Bronchial epithelial cell (primary cell): ENCODE results near the gene EMX2. TPM values are rescaled to one million over a fixed set of nuclear protein-coding genes. Genes with fewer than 3 reads are reported as not detected.

Experiments
- DNase-seq: peaks from one replicate; pipeline ENCODE4 v3.0.0-alpha.2; 2010; ENCODE audit warnings: low read depth
- FAIRE-seq: peaks from 2 replicates; lab custom pipeline; 2011; peaks lifted over from hg19 to GRCh38; lab: Jason Lieb, UNC
- H3K27me3 ChIP-seq: 2 replicates; pipeline ENCODE4 v1.5.1; 2011; ENCODE audit warnings: low read length; ENCODE audit not compliant: control insufficient read depth, insufficient read depth
- H3K36me3 ChIP-seq: 2 replicates; pipeline ENCODE4 v1.5.1; 2011; ENCODE audit warnings: low read length; ENCODE audit not compliant: control insufficient read depth, insufficient read depth
- H3K4me3 ChIP-seq: 2 replicates; pipeline ENCODE4 v1.5.1; 2011; ENCODE audit warnings: mild to moderate bottlenecking, low read depth, low read length, control low read depth
- total RNA-seq: library from RNA; depleted of rRNA; stranded (reverse); fragments of >200 nt; gene quantifications from 2 replicates; pipeline ENCODE4 v1.2.1, GENCODE V29; 2014
- TF ChIP-seq, protein P1 (sequence below): IDR thresholded peaks from 2 replicates; pipeline ENCODE4 v1.5.1; 2011; ENCODE audit warnings: mild to moderate bottlenecking, moderate library complexity, low read length, control low read depth, inconsistent platforms; ENCODE audit not compliant: insufficient read depth, severe bottlenecking

The EMX2 gene
- total RNA-seq, 1 donor from 2014 or later, result not detected

DNA sequence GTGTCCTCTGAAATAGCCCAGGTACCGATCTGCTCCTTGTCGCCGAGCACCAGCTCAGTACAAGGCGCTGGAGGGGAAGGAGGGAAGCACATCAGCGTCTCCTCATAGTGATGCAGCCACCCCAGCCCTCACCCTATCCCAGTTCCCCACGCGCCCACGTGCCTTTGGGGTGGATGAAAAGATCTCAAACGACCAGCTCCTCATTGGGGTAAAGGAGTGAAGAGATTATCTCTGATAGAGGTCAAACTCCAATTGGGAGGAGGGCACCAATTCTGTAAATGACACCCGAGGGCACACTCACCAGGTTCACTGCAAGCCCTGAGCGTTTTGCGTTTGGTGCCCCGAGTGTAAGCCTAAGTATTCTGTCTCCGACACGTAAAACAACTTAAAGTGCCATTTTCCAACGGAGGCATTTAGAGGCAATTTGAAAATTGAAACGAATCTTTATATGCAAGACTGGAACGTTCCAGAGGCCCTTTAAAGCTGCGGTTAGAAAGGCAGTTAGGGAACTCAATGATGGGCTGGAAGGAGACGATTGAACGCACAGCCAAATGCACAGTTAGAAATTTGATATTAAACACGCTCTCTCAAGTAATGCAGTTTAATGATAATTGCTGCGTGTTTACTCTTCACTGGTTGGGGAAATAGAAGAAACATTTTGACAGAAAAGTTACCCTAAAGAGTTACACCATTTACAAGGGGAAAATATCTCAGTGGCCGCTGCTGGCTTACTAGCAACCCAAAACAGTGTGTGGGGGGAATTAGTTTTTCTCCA is 8.9 kb upstream of the EMX2 start:
- TF ChIP-seq, protein P1, sequence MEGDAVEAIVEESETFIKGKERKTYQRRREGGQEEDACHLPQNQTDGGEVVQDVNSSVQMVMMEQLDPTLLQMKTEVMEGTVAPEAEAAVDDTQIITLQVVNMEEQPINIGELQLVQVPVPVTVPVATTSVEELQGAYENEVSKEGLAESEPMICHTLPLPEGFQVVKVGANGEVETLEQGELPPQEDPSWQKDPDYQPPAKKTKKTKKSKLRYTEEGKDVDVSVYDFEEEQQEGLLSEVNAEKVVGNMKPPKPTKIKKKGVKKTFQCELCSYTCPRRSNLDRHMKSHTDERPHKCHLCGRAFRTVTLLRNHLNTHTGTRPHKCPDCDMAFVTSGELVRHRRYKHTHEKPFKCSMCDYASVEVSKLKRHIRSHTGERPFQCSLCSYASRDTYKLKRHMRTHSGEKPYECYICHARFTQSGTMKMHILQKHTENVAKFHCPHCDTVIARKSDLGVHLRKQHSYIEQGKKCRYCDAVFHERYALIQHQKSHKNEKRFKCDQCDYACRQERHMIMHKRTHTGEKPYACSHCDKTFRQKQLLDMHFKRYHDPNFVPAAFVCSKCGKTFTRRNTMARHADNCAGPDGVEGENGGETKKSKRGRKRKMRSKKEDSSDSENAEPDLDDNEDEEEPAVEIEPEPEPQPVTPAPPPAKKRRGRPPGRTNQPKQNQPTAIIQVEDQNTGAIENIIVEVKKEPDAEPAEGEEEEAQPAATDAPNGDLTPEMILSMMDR, result no peak
- H3K27me3 ChIP-seq, result peaks cover 71% of the 10 kb centered on the region
- H3K36me3 ChIP-seq, result no peaks in the 10 kb centered on the region
- DNase-seq (no peak), FAIRE-seq (no peak)
- no peak overlapping the region for H3K4me3 ChIP-seq

GRCh38 chr10:117534321-117535297 is 7.9 kb upstream of the EMX2 start:
- Histone ChIP-seq H3K36me3 (no peaks in the 10 kb centered on the region), H3K27me3 (peaks cover 75% of the 10 kb centered on the region), H3K4me3 (no peak overlapping the region)
- no peak for DNase-seq
- TF ChIP-seq, protein P1, result no peak
- no peak for FAIRE-seq

DNA sequence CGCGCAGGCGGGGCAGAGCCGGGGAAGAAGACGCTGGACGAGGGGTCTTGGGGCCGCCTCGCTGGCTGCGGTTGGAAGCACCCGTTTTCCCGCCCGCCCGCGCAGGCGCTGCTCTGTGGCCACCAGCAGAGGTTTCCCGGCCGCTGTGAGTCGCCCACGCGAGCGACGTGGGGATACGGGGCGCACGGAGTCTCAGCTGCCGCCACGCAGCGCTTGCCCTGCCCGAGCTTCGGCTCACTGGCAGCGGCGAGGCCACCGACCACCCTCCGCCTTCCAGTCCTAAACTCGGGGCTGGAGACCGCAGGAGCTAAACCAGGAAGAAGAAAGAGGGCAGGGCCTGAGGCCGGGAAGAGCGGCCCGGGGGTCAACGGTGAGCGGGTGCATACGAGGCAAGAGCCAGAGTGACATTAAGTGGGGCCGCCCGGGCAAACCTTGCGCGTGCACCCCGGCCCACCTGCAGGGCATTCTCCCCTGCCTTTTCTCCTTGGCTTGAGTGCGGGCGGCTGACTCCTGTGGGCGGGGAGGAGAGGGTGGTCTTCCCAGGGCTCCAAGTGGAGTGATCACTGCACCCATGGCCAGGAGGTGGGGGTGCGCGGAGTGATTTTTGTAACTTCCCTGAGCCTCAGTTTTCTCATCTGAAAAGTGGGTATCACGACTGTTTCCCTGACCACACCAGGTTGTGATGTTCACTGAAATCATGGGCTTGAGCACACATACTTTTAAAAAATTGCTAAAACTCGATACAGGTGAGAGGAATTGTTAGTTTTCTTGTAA is 7.1 kb upstream of the EMX2 start:
- DNase-seq, result no peak
- TF ChIP-seq, protein P1, result no peak
- no peak overlapping the region for H3K4me3 ChIP-seq
- no peaks in the 10 kb centered on the region for H3K36me3 ChIP-seq
- FAIRE-seq, result no peak
- H3K27me3 ChIP-seq, result peaks cover 83% of the 10 kb centered on the region

DNA sequence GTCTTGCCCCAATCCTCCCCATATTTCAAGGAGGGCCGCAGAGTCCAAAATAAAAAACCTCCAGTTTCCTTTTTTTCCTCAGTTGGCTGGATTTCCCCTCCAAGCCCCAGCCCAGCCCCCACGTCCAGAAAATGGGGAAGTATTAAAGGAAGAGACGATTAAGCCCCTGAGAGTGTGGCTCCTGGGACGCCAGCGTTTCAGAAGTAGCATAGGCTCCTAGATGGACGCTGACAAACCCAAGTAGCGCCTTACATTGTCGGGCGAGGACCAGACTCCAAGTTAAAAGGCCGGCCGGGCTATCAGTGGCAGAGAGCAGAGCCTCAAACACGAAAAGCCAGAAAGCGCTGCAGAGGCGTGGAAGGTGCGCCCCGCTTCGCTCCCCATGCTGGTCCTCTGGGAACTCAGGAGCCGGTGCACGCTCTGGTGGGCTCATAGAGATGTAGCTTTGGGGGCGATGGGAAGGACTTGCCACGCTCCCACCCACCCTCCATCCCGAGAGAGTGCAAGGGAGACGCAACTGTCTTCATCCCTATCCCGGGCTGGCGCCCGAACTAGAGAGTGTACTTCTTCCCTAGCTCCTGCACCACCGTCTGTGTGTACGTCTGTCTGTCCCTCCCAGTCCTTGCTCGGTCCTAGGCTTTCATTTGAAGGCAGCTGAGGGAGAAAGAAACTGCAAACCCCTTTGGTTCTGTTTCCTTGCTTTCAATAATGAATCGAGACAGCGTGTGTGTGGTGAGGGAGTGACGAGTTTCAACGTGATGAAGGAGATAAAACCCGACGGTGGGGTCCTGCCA is 6.3 kb upstream of the EMX2 start:
- Histone ChIP-seq H3K4me3 (no peak overlapping the region), H3K27me3 (peaks cover 84% of the 10 kb centered on the region)
- FAIRE-seq, result no peak

More for the DNA sequence above, 6.3 kb upstream of the EMX2 start:
- no peaks in the 10 kb centered on the region for H3K36me3 ChIP-seq
- DNase-seq, result no peak
- TF ChIP-seq, protein P1, result no peak
